Measurements from ENCODE around the gene PTPRO. TPM values are rescaled to one million over a fixed set of nuclear protein-coding genes. Genes with fewer than 3 reads are reported as not detected.
A peak's percentile ranks its signal among the peaks of the same experiment; 100 is the strongest.

Gene PTPRO
- polyA plus RNA-seq, 10 donors, result 0.99 to 2.3 (median 1.4) TPM

GRCh38 chr12:15558915-15559528, 236.7 kb downstream of the PTPRO start:
- DNase-seq, result peak in 1 of 3 donors; percentile 80

GRCh38 chr12:15561396-15561795, 239.1 kb downstream of the PTPRO start:
- no peak for DNase-seq

- DNase-seq, result peak; percentile 39 to 83 (median 56)
These were observed 240.0 kb downstream of the PTPRO start for GRCh38 chr12:15562263-15562662.

GRCh38 chr12:15563663-15564062, 241.4 kb downstream of the PTPRO start:
- peak; percentile 45 to 76 (median 56) for DNase-seq

DNA sequence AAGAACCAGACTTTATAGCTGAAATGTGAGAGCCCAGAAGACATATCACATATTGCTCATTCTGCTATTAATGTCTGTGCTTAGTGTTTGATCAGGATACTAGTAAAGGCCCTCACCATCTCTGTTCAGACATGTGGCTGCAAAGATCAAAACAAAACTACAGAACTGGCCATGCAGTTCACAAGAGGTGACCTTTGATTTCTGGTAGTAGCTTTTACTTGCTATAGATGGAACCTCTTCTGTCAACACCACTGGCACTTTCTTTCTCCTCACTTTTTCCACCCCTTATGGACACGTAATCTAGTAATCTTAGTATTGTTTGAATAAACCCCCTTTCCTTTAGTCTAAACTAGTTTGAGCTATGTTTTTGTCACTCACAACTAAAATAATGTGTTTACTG, 252.0 kb downstream of the PTPRO start:
- no peak for DNase-seq

DNA sequence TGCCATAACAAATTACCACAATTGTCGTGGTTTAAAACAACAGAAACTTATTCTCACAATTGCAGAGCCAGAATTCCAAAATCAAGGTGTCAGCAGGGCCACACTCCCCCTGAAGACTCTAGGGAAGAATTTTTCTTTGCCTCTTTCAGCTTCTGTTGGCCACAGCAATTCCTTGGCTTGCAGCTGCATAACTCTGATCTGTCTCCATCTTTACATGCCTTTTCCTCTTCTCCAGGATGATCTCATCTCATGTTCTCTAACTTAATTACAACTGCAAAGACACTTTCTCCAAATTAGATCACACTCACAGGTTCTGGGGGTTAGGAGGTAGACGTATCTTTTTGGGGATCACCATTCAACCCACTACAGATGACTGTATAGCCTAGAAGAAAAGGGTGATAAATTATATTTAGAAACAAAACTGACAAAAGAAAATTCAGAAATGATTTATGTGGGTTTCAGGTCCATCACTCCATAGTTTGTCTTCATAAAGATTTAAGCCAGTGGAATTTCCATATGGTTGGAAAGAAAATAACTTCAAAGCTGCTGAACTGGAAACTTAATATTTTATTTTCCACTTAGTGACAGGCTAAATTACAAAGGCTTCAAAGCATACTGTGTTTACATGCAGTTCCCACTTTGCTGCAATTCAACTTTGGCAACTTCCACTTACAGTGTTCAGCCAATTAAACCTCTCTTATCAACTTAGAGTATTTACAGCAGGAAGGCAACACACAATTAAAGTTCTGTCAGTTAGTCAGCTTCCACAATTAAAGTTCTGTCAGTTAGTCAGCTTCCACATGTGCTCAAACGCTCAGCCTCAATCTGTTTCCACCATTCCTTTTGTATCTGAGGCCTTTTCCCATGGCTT, 253.6 kb downstream of the PTPRO start:
- DNase-seq, result no peak

DNA sequence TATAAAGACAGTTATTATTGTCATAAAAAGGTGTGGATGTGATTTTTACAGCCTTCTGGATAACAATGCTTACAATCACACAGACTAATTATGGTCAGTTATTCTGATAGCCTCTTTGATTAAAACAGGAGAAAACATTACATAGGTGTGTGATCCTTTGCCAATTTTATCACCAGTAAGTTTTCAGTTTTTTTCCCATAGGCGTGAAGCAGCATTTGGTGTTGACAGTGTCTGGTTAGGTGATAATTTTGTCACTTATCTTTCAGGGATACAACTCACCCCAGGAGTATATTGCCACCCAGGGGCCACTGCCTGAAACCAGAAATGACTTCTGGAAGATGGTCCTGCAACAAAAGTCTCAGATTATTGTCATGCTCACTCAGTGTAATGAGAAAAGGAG, 258.1 kb downstream of the PTPRO start:
- no peak for DNase-seq

GRCh38 chr12:15581006-15581405, 258.7 kb downstream of the PTPRO start:
- no peak for DNase-seq

- DNase-seq, result no peak
These were observed 261.5 kb downstream of the PTPRO start for GRCh38 chr12:15583804-15584203.

- DNase-seq, result peak; percentile 49 to 81 (median 71)
These were observed 262.2 kb downstream of the PTPRO start for GRCh38 chr12:15584366-15585041.

- DNase-seq, result no peak
These were observed 267.2 kb downstream of the PTPRO start for GRCh38 chr12:15589328-15590032.

- peak; percentile 66 to 88 (median 79) for DNase-seq
These were observed 268.0 kb downstream of the PTPRO start for GRCh38 chr12:15590180-15590826.

DNA sequence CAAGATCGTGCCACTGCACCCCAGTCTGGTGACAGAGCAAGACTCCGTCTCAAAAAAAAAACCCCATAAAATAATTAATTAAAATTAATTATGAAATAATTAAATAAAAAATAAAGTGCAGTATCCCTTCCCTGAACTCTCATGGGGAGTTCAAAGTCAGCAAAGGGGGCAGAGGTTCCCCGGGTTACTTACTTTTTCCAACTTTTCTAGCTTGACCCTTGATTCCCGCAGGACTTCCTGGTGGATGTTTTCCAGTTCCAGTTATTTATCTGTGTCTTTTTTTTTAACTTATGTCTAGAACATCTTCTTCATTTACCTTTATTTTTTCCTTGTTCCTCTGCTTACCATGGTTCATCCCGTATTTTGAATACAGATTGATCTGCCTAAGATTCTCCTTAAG, 269.5 kb downstream of the PTPRO start:
- no peak for DNase-seq

DNA sequence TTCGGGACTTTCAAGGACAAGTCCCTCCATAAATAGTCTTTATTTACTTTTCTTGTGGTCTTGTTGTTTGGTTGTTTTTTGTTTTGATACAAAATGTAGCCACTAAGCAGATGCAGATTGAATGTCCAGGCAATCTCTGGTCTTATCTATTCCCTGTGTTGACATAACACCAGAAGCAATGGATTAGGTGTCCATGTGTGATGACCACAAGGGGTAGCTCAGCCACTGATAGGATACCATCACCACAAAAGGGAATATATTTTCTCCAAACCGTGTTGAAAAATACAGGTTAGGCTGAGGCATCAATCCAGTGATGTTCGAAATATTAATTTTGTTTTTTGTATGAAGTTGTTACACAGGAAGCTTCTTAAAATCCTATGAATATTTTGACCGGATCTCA, 270.6 kb downstream of the PTPRO start:
- no peak for DNase-seq

- DNase-seq, result no peak
These were observed 273.9 kb downstream of the PTPRO start for GRCh38 chr12:15596174-15596573.

DNA sequence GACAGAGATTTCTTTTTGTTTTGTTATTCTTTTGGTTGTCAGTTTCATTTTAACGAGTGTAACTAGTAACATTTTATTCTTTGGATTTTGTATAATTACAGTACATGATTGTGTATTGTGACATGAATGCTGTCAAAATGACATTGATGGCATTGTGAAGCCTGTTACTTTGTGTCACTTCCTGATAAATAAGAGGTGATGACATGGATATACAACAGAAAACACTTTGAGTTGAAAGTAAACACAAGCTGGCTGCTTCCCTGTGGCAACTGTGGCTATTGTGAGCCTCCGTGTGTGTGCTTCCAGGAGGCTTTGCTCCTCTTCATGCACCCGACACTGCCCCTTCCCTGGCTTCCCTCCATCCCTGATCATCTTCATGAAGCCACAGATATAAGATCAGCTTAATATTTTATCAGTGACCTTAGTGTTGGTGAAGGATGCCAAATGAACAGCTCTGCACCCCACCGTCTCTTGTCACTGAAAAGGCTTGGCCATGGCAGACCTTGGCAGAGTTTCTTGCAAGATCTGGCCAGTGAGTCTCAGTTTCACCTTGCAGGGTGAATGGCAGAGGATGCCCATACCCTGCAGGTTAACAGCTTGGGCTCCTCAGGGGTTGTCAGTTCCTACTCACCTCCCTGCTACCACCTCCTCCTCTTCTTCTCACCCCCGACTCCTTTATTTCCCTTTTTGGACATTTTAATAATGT, 275.0 kb downstream of the PTPRO start:
- DNase-seq, result no peak

GRCh38 chr12:15599266-15600037, 277.1 kb downstream of the PTPRO start:
- DNase-seq, result peak; percentile 71 to 83 (median 78)

- no peak for DNase-seq
These were observed 278.1 kb downstream of the PTPRO start for GRCh38 chr12:15600223-15600935.

DNA sequence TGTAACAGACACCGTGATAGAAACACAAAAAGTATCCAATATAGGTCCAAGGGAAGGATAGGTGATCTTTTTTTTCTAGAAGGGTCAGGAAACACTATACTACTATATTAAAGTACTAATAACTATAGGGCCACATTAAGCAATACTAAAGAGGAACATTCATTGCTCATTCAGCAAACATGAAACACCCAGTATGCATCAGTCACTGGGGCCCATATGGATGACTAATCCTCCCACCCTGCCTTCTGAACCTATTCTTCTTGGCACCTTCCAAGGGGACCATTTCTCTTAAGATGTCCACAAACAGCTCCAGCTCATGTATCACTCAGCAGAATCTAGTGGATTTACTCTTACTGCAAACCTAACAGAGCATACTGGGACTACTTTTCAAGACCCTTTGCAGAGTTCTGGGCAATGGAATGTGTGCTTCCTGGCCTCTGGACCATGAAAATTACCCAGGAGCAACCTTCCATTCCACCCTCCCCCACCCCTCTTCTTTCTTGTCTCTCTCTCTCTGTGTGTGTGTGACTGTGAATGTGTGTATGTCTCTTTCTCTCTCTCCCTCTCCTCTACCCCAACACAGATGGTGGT, 279.0 kb downstream of the PTPRO start:
- DNase-seq, result peak in 1 of 3 donors; percentile 78

All from muscle of back (tissue), 11 donors.